Left lobe of liver (tissue), 2 donors: Measurements from ENCODE around the gene EFHC1. TPM values are rescaled to one million over a fixed set of nuclear protein-coding genes. Genes with fewer than 3 reads are reported as not detected.
"Not testable (repeated sequence)": the region's sequence is repeated elsewhere in the genome, so short reads cannot be mapped to it uniquely, and the experiment has no call there.

Source experiments
- ATAC-seq: fragments of 200-7000 bp; cut with Tn5 transposase; one replicate; pipeline ENCODE4 v1.9.1; 2020; ENCODE audit warnings: mild to moderate bottlenecking, moderate library complexity
- DNase-seq: peaks from one replicate; pipeline ENCODE4 v3.0.0-alpha.2; 2020; ENCODE audit warnings: low spot score
- total RNA-seq: library from RNA; stranded (reverse); gene quantifications from one replicate; pipeline ENCODE4 v1.2.1, GENCODE V29; 2021
- donor health status: DM: no; HTN: no; CAD: no; lungs with moderate emphysema.
- donor health status: DM: no; HTN: yes; CAD: no.

EFHC1 gene, protein sequence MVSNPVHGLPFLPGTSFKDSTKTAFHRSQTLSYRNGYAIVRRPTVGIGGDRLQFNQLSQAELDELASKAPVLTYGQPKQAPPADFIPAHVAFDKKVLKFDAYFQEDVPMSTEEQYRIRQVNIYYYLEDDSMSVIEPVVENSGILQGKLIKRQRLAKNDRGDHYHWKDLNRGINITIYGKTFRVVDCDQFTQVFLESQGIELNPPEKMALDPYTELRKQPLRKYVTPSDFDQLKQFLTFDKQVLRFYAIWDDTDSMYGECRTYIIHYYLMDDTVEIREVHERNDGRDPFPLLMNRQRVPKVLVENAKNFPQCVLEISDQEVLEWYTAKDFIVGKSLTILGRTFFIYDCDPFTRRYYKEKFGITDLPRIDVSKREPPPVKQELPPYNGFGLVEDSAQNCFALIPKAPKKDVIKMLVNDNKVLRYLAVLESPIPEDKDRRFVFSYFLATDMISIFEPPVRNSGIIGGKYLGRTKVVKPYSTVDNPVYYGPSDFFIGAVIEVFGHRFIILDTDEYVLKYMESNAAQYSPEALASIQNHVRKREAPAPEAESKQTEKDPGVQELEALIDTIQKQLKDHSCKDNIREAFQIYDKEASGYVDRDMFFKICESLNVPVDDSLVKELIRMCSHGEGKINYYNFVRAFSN
- 3.9 TPM for total RNA-seq

DNA sequence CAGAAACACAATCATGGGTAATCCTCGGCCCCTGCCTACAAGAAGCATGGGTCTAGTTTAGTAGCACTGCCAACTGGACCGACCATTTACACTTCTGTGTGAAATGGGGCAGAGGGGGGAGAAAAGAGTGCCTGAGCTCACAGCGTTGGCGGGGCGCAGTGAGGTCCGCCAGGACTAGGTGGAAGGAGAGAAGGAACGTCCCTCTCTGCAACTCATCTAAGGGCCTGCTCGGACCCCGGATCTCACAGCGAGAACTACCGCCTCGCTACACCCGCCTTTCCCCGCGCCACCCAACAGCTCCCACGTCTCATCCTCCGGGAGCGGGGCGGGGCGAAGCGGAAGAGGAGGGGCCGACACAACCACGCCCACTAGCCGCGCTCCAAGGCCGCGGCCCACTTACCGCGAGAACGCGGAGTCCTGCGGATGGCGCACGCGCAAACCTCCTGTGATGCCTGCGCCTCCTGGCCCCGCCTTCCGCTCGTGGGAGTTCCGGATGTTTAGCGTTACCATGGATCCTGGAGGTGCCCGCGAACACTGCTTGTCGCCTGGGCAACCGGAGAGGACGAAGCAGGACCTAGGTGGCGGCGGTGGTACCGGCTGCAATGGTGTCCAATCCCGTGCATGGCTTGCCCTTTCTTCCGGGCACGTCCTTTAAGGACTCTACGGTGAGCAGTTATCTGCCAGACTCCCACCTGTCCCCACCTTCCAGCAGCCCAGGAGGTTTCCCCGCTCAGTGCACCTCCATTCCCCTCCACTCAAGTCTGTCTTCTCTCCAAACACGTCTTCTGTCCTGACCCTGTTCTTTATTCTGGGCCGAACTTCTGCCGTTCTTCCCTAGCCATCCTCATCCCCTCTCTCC, at the start of gene EFHC1:
Gene EFHC1, plus strand, starts transcription at position 534 of the 859 bp plus-strand sequence. Its CDS starts 69 bp downstream, at position 603.
- peak; percentile 97 for ATAC-seq

DNA sequence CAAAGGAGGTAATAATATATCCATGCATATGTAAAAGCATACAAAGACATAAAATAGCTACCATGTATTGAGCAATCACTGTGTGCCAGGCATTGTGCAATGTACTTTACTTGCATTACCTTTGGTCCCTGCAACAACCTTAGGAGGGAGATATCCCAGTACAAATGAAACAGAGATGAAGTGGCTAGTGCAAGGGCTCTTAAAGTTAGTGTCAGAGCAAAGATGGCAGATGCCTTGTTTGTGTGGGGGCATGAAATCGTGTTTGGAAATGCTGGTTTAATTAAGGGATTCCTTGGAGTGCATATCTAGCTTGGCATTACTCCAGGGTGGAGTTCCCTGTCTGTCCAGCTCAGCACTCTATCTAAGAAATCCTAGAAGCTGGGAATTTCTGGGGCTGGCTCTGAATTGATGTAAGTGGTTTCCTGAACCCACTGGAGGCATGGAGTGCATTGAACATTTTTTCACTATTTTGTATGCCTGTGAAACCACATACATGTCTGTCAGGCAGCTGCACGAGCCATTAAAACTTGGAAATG, 48.4 kb upstream of the EFHC1 start:
- peak; percentile 91 for ATAC-seq

More for the DNA sequence above, at the start of gene EFHC1:
- peak; percentile 99 for DNase-seq

DNA sequence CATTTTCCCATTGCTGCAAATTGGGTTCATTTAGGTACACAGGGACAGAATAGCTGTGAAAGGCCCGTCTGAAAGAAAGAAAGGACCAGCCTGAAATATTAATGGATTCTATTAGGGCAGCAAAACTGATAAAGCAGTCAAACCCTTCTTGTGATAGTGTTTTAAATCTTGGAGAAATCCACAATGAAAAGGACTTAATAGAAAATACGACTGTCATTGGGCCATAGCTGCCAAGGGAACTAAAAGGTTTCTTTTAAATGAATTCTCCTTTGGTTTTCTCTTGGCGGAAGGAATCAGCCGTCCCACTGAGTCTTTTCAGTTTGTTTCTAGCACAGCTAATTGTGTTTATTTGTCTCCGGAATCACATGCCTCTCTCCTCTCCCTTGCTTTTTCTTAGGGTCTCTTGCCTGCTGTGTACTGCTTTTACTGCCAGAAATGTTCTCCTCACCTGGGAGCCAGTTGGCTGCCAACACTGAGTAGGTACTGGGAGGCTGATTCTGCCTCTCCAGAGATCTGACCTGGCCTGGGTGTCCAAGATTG, 46.9 kb upstream of the EFHC1 start:
- ATAC-seq (no peak), DNase-seq (no peak)

More for the DNA sequence above, 48.4 kb upstream of the EFHC1 start:
- peak; percentile 55 for DNase-seq

DNA sequence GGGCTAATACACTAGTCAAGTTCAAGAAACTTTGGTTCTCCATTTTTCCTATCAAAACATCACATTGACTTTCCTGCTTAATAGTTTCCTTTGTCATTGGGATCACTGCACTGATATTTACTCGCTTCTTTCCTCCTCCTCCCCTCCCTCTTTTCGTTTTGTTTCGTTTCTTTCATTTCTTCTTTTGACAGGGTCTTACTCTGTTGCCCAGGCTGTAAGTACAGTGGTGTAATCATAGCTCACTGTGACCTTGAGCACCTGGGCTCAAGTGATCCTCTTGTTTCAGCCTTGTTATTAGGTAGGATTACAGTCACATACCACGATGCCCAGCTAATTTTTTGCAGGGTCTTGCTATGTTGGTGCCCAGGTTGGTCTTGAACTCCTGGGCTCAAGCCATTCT, 45.9 kb upstream of the EFHC1 start:
- ATAC-seq (no peak), DNase-seq (no peak)

DNA sequence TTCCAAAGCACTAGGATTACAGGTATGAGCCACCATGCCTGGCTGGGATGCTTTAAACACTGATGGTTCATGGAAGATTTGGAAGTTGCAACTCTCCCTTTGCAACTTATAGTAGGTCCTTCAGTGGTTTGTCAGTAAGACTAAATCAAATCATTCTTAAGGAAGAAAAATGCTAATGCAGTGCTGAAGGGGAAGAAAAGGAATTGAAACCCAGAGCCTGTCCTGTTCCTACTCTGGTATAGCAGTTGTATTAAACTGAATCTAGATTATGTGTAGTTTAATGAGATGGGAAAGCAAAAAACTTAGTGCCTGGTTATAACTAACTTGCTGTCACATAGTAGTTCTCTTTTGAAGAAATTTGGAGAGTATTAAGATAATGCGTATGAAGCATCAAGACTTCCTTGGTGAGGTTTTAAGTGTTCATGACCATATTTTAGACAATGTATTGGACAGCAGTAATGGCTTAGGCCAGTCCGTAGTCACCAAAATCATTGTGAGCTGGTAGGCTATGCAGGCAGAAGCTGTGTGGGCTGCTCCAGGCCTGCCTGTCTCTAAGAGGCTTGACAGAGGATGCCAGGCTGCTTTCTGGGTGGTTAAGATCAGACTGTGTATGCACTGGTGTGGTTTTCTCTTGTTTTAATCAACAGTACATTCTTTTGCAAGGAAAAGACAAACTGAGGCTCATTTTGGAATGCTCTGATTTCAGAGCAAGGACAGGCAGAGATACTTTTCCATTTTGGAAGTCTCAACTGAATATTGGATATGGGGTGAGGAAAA, 44.2 kb upstream of the EFHC1 start:
- ATAC-seq (no peak), DNase-seq (no peak)

DNA sequence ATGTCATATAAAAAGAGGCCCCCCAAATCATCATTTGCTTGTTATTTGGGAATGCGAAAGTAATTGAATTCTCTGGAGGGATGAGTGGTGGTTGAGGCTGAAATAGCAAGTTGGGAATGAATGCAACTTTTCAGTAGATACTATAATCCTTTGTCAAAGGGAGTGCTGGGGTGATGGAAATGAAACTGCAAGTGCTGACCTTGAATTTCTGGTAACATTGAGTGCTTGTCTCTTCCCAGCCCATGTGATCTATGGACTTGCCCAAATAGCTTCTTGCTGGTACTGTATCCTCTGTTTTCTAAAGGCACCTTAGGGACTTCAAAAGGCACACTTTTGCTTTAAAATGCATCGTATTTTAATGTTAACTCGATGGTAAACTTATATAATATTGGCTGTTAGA, 43.4 kb upstream of the EFHC1 start:
- no peak for ATAC-seq
- no peak for DNase-seq

DNA sequence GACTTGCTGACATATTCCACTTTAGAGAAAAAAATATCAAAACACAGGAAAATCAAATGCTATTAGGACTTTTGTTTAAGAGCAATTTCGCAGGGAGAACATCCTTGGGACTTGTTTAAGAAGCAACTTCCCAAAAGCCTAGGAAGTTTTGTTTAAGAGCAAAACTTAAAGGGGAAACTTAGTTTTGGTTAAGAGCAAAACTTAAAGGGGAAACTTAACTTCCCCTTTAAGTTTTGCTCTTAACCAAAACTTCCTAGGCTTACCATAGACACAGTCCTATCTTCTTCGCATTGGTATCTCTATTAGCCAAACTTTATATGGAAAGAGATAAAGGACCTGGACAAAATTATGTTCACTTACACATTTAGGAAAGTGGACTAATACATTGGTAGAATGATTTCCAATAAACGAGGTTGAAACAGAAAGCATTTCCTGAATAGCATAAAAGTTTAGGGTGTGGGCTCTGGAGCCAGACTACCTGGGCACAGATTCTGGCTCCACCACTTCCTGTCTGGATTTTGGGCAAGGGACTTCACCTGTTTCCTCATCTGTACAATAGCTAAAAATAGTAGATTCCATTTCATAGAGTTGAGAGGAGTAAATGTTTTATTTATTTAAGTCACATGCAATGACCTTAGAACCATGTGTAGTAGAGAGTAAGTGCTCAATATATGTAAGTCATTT, 42.5 kb upstream of the EFHC1 start:
- ATAC-seq (no peak), DNase-seq (no peak)

DNA sequence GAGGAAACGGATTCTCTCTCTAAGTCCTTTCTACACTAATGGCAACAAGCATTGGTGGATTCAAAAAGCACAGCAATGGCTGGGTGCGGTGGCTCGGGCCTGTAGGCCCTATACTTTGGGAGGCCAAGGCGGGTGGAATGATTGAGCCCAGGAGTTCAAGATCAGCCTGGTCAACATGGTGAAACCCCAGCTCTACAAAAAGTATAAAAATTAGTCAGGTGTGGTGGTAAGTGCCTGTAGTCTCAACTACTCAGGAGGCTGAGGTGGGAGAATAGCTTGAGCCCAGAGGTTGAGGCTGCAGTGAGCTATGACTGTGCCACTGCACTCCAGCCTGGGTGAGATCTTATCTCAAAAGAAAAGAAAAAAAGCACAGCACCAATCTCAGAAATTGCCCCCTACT, 38.9 kb upstream of the EFHC1 start:
- DNase-seq (no peak), ATAC-seq (no peak)

DNA sequence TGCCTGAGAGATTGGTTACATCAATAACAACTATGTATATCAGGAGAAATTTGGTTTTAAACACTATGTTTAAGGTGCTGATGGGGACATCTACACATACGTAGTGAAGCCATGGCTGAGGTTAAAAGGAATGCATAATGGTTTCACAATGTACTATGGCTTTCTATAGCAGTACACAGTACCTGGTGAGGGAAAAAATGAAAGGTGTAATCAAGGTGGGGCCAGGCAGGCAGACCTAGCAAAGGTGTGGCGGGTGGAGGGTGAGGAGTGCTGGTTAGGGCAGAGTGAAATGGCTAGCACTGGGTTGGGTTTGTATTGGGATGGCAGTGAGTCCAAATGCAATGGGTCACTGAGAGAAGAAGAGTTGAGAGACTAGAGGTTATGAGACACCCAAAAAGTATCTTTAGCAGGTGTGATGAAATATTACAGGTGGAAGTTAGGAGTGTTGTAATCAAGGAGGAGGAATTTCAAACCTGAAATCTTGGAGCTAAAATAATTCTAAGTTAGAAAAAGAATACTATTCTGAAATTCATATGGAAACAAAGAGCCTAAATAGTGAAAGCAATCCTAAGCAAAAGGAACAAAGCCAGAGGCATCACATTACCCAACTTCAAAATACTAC, 35.9 kb upstream of the EFHC1 start:
- ATAC-seq (no peak), DNase-seq (no peak)

DNA sequence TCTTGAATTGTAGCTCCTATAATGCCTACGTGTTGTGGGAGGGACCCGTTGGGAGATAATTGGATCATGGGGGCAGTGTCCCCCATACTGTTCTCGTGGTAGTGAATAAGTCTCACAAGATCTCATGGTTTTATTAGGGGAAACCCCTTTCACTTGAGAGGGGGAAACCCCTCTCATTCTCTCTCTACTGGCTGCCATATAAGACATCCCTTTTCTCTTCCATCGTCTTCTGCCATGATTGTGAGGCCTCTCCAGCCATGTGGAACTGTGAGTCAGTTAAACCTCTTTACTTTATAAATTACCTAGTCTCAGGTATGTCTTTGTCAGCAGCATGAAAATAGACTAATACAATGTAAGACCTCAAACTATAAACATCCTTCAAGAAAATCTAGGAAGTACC, 35.1 kb upstream of the EFHC1 start:
- ATAC-seq (no peak), DNase-seq (no peak)

DNA sequence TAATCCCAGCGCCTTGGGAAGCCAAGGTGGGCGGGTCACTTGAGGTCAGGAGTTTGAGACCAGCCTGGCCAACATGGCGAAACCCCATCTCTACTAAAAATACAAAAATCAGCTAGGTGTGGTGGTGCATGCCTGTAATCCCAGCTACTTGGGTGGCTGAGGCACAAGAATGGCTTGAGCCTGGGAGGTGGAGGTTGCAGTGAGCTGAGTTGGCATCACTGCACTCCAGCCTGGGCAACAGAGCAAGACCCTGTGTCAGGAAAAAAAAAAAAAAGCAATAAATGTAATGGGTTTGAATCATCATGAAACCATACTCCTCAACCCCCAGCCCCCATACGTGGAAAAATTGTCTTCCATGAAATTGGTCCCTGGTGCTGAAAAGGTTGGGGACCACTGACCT, 32.0 kb upstream of the EFHC1 start:
- not testable (repeated sequence) for ATAC-seq, DNase-seq

DNA sequence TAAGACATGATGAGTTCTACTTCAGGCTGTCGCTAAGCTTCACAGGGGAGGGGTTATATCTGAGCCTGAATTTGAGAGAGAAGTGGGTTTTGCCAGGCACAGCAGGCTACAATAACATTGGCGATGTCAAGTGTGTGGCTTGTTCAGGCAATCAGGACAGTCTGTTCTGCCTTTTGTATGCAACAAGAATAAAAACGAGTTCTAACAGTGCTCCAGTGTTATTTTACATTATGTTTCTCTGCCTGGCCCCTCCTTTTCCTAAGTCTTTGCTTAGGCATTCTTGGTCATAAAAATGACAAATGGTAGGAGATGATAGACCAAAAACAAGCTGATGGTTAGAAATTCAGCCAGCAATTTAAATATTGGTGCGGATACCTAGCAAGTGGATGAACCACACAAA, 31.4 kb upstream of the EFHC1 start:
- DNase-seq: no peak
- ATAC-seq: no peak

DNA sequence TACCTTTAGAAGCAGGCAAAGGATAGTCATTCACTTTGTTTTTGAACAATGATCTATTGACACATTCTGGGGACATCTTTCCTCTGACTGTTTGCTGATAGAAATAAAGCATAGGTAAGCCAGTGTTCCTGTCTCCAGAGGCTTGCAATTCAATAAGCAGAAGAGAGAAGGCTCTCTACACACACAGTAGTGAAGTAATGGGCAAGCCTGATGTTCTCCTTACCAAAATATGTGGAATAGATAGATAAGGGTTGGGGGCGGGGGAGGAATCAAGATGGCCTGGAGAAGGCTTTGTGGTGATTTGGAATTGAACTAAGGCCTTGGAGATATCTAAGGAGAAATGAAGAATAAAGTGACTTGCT, 30.9 kb upstream of the EFHC1 start:
- DNase-seq (no peak), ATAC-seq (peak; percentile 55)

DNA sequence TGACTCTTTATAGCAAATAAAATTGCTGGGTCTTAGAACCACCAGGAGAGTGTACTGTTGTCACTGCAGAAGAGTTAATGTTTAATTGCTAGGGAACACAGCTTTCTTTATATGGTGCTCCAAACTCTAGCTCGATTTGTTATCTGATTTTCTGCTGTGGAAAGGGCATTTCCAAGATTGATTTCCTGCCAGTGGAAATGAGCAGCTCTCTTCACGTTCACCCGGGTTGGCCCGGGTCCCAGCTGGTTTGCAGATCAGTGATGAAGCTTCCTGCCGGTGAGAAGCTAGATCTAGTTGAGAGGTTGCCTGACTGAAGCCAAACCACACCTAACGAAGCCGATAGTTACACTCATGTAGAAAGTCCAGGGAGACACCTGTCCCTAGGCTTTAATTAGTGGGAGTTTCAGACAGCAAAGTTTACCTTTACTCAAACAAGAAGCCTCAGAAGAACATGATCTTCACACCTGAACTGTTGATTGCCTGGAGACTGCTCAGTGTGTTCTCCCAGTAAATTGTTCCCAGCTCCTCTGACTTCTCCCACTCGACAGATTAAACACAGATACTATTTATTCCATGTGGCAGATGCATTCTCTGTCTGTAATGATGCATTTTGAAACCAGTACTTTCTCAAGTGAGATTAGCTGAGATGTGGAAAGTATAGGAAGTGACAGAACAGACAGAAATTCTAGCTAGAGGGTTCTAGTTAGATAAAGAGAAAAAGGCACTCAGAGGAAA, 30.3 kb upstream of the EFHC1 start:
- DNase-seq (peak; percentile 94), ATAC-seq (peak; percentile 96)

DNA sequence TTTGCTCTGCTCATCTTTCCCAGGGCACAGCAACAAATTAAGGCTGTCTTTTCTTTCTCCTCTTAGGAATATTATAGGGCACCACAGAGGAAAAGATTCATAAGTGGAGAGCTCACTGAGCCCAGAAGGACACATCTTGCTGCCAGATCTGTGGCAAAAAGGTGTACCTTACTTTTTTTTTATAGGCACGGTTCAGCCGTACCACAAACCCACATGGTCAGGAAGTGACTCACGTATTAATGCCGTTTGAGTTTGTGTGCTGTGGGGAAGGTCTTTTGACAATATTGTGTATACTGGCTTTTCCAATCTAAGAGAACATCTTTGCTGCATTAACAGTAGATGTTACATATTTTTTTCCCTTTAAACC, 29.8 kb upstream of the EFHC1 start:
- ATAC-seq (peak; percentile 3), DNase-seq (no peak)

DNA sequence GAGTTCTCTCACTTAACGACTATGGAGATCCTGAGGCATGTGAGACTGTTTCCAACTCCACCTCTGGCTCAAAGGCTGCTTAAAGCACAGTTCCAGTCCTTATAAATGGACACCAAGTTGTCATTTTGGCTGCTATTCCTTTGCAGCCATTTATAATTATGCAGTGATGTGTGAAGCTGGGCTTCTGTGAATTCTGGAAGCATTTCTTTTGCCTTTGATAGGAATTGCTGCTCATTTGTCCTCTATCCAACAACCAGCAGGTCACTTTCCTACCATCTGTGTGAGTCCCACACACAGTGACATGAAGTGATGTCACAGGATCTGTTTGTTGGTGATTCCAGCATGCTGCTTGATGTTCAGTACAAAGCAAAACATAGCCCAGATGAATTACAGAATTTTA, 28.5 kb upstream of the EFHC1 start:
- ATAC-seq: no peak
- no peak for DNase-seq

DNA sequence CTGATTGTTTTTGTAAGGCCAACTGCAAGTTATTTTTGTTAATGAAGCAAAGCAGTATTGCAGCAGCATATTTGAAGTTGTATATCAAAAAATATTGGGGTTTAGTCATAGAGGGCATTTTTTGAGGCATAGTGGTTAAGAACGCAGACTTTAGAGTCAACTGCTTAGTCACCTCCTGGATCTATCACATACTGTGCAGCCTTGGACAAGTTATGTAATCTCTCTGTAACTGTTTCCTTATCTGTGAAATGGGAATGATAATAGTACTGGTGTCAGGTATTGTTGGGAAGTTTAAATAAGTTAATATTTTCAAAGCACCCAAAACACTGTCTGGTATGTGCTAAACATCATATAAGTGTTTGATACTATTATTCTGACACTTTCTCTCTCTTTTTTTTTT, 27.2 kb upstream of the EFHC1 start:
- DNase-seq: no peak
- no peak for ATAC-seq

DNA sequence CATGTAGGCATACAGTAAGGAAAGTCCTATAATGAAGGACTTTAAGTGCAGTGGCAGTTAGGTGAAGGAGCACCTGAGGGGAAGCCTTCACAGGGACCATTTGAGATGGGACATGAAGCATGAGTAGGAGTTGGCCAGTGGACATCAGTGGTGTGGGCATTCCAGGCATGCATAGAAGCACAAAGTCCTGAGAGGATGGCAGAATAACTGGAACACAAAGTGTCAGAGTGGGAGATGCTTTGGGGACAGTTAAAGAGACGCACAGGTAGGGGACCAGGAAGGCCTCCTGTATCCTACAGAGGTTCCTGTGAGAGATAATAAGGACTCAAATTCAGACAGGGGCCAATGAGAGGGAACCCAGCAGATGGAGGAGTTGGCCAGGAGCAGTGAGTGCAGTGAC, 26.4 kb upstream of the EFHC1 start:
- DNase-seq (no peak), ATAC-seq (no peak)

DNA sequence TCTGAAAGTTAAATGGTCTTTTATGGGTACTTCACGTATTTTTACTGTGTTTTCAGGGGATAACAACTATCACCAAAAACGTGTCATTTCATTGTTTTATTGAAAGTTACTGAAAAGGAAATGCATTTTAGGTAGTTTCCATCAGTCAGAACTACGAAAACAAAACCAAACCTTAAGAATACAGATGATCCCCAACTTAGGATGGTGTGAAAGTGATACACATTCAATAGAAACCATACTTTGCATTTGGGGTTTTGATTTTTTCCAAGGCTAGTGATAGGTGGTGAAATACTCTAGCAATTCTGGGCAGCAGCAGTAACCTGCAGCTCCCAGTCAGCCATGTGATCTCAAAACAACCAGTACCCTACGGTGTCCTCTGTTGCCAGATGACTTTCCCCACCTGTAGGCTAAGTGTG, 25.9 kb upstream of the EFHC1 start:
- DNase-seq (no peak), ATAC-seq (no peak)
